H1 (cell line): ENCODE data around the gene EVA1B.

Source experiments
- ASH2L ChIP-seq: fragments of 200-600, 300-600 bp; sonication (generic); IDR thresholded peaks from one replicate; pipeline ENCODE4 v1.7.1; 2017; ENCODE audit warnings: low read length
- BRCA1 ChIP-seq: IDR thresholded peaks from 2 replicates; pipeline ENCODE4 v1.6.1; 2012; ENCODE audit warnings: low read depth, low read length, improper control_type of control experiment
- EP300 ChIP-seq, 2 experiments: IDR thresholded peaks; 1 replicate in 1 of 2; 2 replicates in 1 of 2; pipeline ENCODE4 v1.6.1; 2011 to 2012; ENCODE audit warnings: low read depth in 2 of 2, low read length in 2 of 2, mild to moderate bottlenecking in 2 of 2, borderline replicate concordance in 1 of 2, inconsistent platforms in 1 of 2, moderate library complexity in 1 of 2
- EZH2 ChIP-seq: fragments of 200-600 bp; sonication (generic); IDR thresholded peaks from 2 replicates; pipeline ENCODE4 v1.7.1; 2012; ENCODE audit warnings: low read depth, mild to moderate bottlenecking, moderate library complexity, low read length, inconsistent platforms; ENCODE audit not compliant: severe bottlenecking
- NRF1 ChIP-seq: IDR thresholded peaks from 2 replicates; pipeline ENCODE4 v1.6.1; 2011; ENCODE audit warnings: mild to moderate bottlenecking, low read depth, low read length, improper control_type of control experiment
- POLR2AphosphoS5 ChIP-seq: IDR thresholded peaks from 2 replicates; pipeline ENCODE4 v1.6.1; 2011; ENCODE audit warnings: low read depth, low read length
- TEAD4 ChIP-seq: IDR thresholded peaks from 2 replicates; pipeline ENCODE4 v1.6.1; 2012; ENCODE audit warnings: low read depth, low read length, inconsistent platforms, mixed read lengths
- TF ChIP-seq, protein P1 (sequence below): IDR thresholded peaks from 2 replicates; pipeline ENCODE4 v1.6.1; 2012; ENCODE audit warnings: low read length, inconsistent platforms

DNA sequence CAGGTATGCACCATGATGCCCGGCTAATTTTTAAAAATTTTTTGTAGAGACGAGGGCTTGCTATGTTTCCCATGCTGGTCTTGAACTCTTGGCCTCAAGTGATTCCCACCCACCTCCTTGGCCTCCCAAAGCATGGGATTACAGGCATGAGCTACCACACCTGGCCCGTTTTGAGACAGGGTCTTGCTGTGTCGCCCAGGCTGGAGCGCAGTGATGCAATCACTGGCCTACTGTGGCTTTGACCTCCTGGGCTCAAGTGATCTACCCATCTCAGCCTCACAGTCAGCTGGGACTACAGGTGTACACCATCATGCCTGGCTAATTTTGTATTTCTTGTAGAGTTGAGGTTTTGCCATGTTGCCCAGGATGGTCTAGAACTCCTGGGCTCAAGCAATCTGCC, 24.8 kb downstream of the EVA1B start:
- no peak for TF ChIP-seq EP300 (IDR thresholded peaks at IDR 0.05; ENCODE audit: borderline replicate concordance in 1 of 2, low read depth in 2 of 2, low read length in 2 of 2)
- TF ChIP-seq ASH2L, result no peak
- TF ChIP-seq, protein P1, sequence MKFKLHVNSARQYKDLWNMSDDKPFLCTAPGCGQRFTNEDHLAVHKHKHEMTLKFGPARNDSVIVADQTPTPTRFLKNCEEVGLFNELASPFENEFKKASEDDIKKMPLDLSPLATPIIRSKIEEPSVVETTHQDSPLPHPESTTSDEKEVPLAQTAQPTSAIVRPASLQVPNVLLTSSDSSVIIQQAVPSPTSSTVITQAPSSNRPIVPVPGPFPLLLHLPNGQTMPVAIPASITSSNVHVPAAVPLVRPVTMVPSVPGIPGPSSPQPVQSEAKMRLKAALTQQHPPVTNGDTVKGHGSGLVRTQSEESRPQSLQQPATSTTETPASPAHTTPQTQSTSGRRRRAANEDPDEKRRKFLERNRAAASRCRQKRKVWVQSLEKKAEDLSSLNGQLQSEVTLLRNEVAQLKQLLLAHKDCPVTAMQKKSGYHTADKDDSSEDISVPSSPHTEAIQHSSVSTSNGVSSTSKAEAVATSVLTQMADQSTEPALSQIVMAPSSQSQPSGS, result no peak
- no peak for TF ChIP-seq POLR2AphosphoS5
- TF ChIP-seq EZH2, result no peak
- no peak for TF ChIP-seq BRCA1
- TF ChIP-seq TEAD4, result no peak
- no peak for TF ChIP-seq NRF1
